ENCODE measurements around the gene CGRRF1. TPM values are rescaled to one million over a fixed set of nuclear protein-coding genes. Genes with fewer than 3 reads are reported as not detected.

CGRRF1 gene
- total and polyA plus RNA-seq, 9 of the 15 experiments (the other 6 are each of a cell fraction or from before 2014, with no cell fraction given): 2.8 to 15.8 (median 4.6) TPM

DNA sequence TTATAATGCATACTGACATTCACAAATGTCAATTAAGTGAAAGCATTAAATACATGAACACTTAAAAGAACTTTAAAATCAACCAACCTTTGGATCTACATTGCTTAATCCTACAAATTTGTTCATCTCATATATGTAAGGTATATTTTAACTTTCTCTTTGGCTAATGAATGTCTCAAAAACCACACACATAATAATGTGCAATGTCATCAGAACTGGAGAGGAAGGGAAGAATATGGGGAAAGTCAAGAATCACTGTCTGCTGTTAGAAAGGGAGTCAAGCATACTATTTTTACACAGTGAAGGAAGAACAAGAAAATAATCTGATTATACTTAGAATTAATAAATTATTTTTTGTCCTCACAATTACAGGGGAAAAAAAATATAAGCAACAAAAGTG lies 25.9 kb upstream of the CGRRF1 start:
- peaks cover 33% of the 10 kb centered on the region for H3K79me2 ChIP-seq (ENCODE audit: control insufficient read depth, insufficient read depth, low read length)
- H3K9me3 ChIP-seq (replicated peaks; ENCODE audit: control insufficient read depth, insufficient read depth, low read depth, low read length): no peaks in the 10 kb centered on the region
- FAIRE-seq (no peak), DNase-seq (ENCODE audit: extremely low read depth in 1 of 4, low spot score in 3 of 4) (no peak), ATAC-seq (no peak)
- POLR2A ChIA-PET: no interaction called here
- intact Hi-C loops (cut with micrococcal nuclease): no loop called here
- H3K36me3 ChIP-seq (ENCODE audit: control insufficient read depth, insufficient read depth, low read length): peaks cover 35% of the 10 kb centered on the region; the same call in 2 of the 3 replicates
- in situ Hi-C loops (cut with MboI): no loop called here
- CTCF ChIA-PET (ENCODE audit: low intra/inter-chr PET ratio): no interaction called here
- H3K4me3 ChIP-seq: no peak overlapping the region
- no peak overlapping the region for H2AFZ ChIP-seq (ENCODE audit: low read depth, low read length)
- no TSS peak for BruUV-seq (replicated peaks)
- TF ChIP-seq TAF15 (IDR thresholded peaks at IDR 0.05; ENCODE audit: low read depth, low read length) (no peak), MAFG (tag; conservative IDR thresholded peaks at IDR 0.05) (peak; percentile 43; the same call in 1 of the 2 replicates), TGIF2 (CRISPR knock-in tag; IDR thresholded peaks at IDR 0.05) (no peak), ZNF316 (IDR thresholded peaks at IDR 0.05) (peak; percentile 82), XRCC5 (IDR thresholded peaks at IDR 0.05; ENCODE audit: low read depth, low read length) (no peak), RFX1 (IDR thresholded peaks at IDR 0.05) (no peak), C11orf30 (IDR thresholded peaks at IDR 0.05; ENCODE audit: low read depth) (peak; percentile 63), SAP30 (IDR thresholded peaks at IDR 0.05; ENCODE audit: borderline replicate concordance, insufficient read depth, low read depth, low read length, poor library complexity, severe bottlenecking) (no peak), LEF1 (IDR thresholded peaks at IDR 0.05) (no peak), RBM15 (IDR thresholded peaks at IDR 0.05; ENCODE audit: insufficient read depth, low read length) (no peak), ARID4B (CRISPR knock-in tag; IDR thresholded peaks at IDR 0.05) (no peak), MAFK (IDR thresholded peaks at IDR 0.05; ENCODE audit: low read length) (peak; percentile 44; the same call in 1 of the 2 replicates), HMG20B (CRISPR knock-in tag; IDR thresholded peaks at IDR 0.05) (no peak), MCM2 (IDR thresholded peaks at IDR 0.05; ENCODE audit: low read depth) (no peak), NEUROD1 (IDR thresholded peaks at IDR 0.05; ENCODE audit: borderline replicate concordance, low read depth, low read length, partially characterized antibody) (no peak), OTX1 (CRISPR knock-in tag; IDR thresholded peaks at IDR 0.05) (no peak), BCOR (IDR thresholded peaks at IDR 0.05) (no peak), STAT5A (IDR thresholded peaks at IDR 0.05; ENCODE audit: borderline replicate concordance, low read length) (no peak), ILK (tag; IDR thresholded peaks at IDR 0.05; ENCODE audit: borderline replicate concordance, low read depth) (no peak), MAFF (IDR thresholded peaks at IDR 0.05; ENCODE audit: low read length) (peak; percentile 53)
- TF ChIP-seq, protein P1, sequence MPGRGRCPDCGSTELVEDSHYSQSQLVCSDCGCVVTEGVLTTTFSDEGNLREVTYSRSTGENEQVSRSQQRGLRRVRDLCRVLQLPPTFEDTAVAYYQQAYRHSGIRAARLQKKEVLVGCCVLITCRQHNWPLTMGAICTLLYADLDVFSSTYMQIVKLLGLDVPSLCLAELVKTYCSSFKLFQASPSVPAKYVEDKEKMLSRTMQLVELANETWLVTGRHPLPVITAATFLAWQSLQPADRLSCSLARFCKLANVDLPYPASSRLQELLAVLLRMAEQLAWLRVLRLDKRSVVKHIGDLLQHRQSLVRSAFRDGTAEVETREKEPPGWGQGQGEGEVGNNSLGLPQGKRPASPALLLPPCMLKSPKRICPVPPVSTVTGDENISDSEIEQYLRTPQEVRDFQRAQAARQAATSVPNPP (IDR thresholded peaks at IDR 0.05; ENCODE audit: borderline replicate concordance, insufficient read depth, insufficient read length): no peak
- H3K4me1 ChIP-seq (replicated peaks in 1 of 2; ENCODE audit: control insufficient read depth in 2 of 2, insufficient read depth in 2 of 2, low read length in 2 of 2): peaks cover 2 to 5% of the 10 kb centered on the region in 2 experiments; a peak in 3 of 5 replicates
- H3K27me3 ChIP-seq (ENCODE audit: control insufficient read depth in 2 of 2, insufficient read depth in 2 of 2, low read length in 2 of 2): no peaks in the 10 kb centered on the region
- H3K27ac ChIP-seq (ENCODE audit: extremely low read depth, low read depth, low read length): no peak overlapping the region
- no peak overlapping the region for H3K9ac ChIP-seq (ENCODE audit: insufficient read depth in 1 of 2, low read depth in 2 of 2, low read length in 2 of 2)
- H3K9me1 ChIP-seq (ENCODE audit: control insufficient read depth, insufficient read depth, low read length): no peaks in the 10 kb centered on the region
- no peak overlapping the region for H3K4me2 ChIP-seq (ENCODE audit: insufficient read depth, low read length)
- no peaks in the 10 kb centered on the region for H4K20me1 ChIP-seq (replicated peaks; ENCODE audit: control insufficient read depth, insufficient read depth, low read length)

Data from K562 (cell line).